ENCODE measurements around the gene ERICH2. TPM values are rescaled to one million over a fixed set of nuclear protein-coding genes. Genes with fewer than 3 reads are reported as not detected.

Gene ERICH2
- total and polyA plus RNA-seq, 11 donors, result 0.22 to 3.4 (median 0.98) TPM; not detected in 4

DNA sequence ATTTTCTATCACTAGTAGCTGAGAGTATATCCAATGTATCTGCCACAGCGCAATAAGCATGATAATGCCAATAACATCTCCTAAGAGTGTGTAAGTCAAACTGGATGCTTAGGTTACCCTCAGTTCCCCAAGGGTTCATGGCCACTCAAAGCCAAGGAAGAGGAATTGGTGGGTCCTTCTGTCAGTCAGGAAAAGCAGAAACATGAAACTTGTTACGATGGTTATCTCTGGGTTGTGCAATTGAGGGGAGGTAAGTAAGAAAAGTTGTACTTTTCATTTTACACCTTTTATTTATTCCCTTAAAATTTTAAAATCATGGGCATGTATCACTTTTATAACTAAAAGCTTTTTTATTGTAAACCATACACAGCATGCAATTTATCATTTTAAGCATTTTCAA lies 36.4 kb downstream of the ERICH2 start:
- DNase-seq (no peak), ATAC-seq (no peak)
- Histone ChIP-seq H3K27me3 (peaks cover 0 to 39% (median 6%) of the 10 kb centered on the region in 9 donors), H3K4me1 (no peaks in the 10 kb centered on the region), H3K36me3 (no peaks in the 10 kb centered on the region), H3K9me3 (no peaks in the 10 kb centered on the region), H3K27ac (no peak overlapping the region), H3K4me3 (no peak overlapping the region)
- 88 to 97% (median 94%) methylated on average over 2 of the region's 2 CpGs for WGBS, 4 donors
- TF ChIP-seq, protein P1, sequence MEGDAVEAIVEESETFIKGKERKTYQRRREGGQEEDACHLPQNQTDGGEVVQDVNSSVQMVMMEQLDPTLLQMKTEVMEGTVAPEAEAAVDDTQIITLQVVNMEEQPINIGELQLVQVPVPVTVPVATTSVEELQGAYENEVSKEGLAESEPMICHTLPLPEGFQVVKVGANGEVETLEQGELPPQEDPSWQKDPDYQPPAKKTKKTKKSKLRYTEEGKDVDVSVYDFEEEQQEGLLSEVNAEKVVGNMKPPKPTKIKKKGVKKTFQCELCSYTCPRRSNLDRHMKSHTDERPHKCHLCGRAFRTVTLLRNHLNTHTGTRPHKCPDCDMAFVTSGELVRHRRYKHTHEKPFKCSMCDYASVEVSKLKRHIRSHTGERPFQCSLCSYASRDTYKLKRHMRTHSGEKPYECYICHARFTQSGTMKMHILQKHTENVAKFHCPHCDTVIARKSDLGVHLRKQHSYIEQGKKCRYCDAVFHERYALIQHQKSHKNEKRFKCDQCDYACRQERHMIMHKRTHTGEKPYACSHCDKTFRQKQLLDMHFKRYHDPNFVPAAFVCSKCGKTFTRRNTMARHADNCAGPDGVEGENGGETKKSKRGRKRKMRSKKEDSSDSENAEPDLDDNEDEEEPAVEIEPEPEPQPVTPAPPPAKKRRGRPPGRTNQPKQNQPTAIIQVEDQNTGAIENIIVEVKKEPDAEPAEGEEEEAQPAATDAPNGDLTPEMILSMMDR (IDR thresholded peaks at IDR 0.05), result no peak
- no peak for TF ChIP-seq POLR2A (IDR thresholded peaks at IDR 0.05)
- intact Hi-C loops (cut with DNase I), result no loop called here

DNA sequence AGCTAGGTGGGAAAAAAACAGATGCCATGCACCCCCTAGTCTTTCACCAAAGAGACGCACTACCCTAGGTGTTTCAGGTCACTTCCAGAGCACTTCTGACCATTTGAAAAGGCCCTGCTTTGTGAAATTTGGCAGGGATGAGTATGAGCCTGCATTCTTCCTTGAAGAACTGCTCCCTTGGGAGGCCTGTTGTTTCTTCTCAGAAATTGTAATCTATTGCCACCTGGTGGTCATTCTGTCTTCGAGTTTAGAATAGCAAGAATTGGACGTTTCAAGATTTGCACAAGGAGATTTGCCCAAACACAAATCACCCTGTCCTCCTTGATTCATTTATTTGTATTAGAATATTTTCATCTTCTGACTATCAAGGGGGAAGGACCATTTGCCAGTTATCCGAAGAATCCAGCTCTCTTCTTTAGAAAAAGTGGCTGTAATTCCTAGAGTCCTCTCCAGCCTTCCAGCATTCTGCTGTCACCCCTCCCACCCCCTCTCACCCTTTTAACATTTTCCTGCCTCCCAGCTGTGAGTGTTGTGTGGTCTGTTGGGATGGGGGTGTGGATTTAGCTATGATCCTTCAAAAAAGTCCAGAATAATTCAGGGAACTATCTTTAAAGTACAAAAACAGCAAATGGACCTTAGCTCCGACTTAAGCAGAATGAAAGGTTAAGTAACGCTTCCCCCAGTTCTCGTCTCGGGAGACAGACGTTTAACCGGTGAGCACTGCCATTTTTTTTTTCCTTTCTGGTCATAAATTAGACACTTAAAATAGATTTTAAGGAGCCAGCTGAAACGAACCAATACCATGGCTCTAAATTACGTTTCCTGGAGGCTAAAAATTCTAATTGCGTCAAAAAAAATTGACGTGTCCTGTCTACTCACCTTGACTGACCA lies 42.8 kb downstream of the ERICH2 start:
- peaks cover 39 to 84% (median 54%) of the 10 kb centered on the region in 9 donors for H3K27me3 ChIP-seq
- intact Hi-C loops (cut with DNase I), result loop anchor here (1.0 to 10.0 kb wide), 14 partner anchors 106 to 578 kb away; no protein-coding TSS in a partner anchor
- TF ChIP-seq, protein P1 (IDR thresholded peaks at IDR 0.05), result peak; percentile 56 to 82 (median 70)
- TF ChIP-seq POLR2A (IDR thresholded peaks at IDR 0.05), result no peak
- H3K36me3 ChIP-seq, result no peaks in the 10 kb centered on the region
- 1 to 3% (median 2%) methylated on average over 14 of the region's 14 CpGs for WGBS, 4 donors
- DNase-seq (peak in 2 of 5 donors; percentile 54 to 74), ATAC-seq (peak in 3 of 4 donors; percentile 14 to 53 (median 51))
- no peak overlapping the region for H3K4me3 ChIP-seq
- no peak overlapping the region for H3K27ac ChIP-seq
- no peaks in the 10 kb centered on the region for H3K9me3 ChIP-seq
- H3K4me1 ChIP-seq, result peaks cover 9 to 39% (median 27%) of the 10 kb centered on the region in 12 donors

DNA sequence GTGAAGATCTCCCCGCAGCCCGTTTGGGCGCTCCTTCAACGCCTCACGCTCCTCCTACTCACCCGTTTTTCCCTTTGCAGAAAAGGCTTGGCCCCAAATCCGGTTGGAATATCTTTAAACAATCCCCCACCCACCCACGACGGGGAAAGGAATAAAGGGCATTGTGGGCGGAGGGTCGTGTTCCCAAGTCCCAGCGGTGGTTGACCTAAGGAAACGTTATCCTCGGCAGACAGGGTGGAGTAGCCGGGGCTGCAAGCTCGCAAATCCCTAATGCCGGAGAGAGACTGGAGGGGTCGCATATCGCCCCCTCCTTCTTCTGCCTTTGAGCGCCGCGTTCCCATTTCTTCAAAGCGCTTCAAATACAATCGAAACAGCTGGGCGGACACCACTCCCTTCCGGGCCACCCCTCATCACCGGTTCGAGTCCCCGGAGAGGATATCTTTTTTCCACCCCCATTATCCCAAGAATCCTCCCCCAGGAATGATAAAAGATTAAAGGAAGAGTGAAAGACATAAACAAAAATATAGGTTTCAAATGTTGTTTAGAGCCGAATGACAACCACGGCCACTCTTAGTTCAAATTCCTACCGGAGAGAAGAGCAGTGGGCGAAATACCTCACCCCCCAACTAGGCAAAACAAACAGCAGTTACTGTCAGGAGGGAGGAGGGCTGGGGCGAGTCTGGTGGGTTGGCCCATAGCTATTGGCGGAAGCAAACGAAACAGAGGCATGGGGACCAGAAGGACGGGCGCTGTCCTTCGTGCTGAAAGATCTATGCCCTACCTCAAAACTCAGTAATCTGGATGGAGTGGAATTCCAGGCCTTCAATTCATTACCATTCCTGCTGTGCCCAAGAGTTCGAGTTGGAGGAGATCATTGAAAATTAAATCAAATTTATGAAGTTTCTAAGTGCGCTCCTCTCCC lies 43.7 kb downstream of the ERICH2 start:
- Histone ChIP-seq H3K4me1 (peaks cover 9 to 48% (median 36%) of the 10 kb centered on the region in 12 donors), H3K27ac (no peak overlapping the region), H3K36me3 (no peaks in the 10 kb centered on the region), H3K9me3 (no peaks in the 10 kb centered on the region), H3K27me3 (peaks cover 47 to 92% (median 63%) of the 10 kb centered on the region in 9 donors), H3K4me3 (no peak overlapping the region)
- WGBS, 4 donors, result 2 to 3% (median 3%) methylated on average over 29 to 41 of the region's 41 CpGs
- no peak for DNase-seq
- intact Hi-C loops (cut with DNase I), result loop anchor here (1.0 to 10.0 kb wide), 13 partner anchors 107 to 579 kb away; no protein-coding TSS in a partner anchor
- peak in 1 of 4 donors; percentile 58 for ATAC-seq
- TF ChIP-seq POLR2A (IDR thresholded peaks at IDR 0.05), result no peak
- TF ChIP-seq, protein P1 (IDR thresholded peaks at IDR 0.05), result no peak

All from heart left ventricle (tissue), 16 donors.